GM12865 (cell line): Measurements from ENCODE around the gene NLRP2B.
"Not testable (repeated sequence)": the region's sequence is repeated elsewhere in the genome, so short reads cannot be mapped to it uniquely, and the experiment has no call there.

ENCODE experiments used
- DNase-seq: peaks from one replicate; pipeline ENCODE4 v3.0.0; 2010; ENCODE audit warnings: low read depth
- H3K4me3 ChIP-seq: 2 replicates; pipeline ENCODE4 v1.5.1; 2011; ENCODE audit warnings: mild to moderate bottlenecking, low read depth, low read length, control low read depth
- TF ChIP-seq, protein P1 (sequence below): IDR thresholded peaks from 2 replicates; pipeline ENCODE4 v1.5.1; 2011; ENCODE audit warnings: low read length, control low read depth, low read depth, inconsistent platforms; ENCODE audit not compliant: insufficient read depth; ENCODE audit errors: missing control alignments

The NLRP2B gene

DNA sequence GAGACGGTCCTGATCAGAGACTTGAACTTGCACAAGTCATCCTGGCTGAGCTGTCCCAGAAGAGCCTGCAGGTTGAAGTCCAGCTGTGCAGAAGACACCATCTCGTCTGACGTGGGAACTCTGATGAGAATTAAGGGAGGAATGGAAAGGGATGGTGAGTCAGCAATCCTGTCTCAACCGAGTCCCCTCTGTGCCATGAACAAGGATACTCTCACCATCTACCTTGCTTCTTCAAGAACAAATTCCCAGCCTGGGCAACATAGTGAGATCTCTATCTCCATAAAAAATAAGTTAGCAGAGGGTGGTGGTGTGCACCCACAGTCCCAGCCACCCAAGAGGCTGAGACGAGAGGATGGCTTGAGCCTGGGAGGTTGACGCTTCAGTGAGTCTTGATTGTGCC is at the start of gene NLRP2B:
NLRP2B (minus strand) TSS at position 101 of the 400 bp plus-strand sequence.
- DNase-seq: no peak
- TF ChIP-seq, protein P1, sequence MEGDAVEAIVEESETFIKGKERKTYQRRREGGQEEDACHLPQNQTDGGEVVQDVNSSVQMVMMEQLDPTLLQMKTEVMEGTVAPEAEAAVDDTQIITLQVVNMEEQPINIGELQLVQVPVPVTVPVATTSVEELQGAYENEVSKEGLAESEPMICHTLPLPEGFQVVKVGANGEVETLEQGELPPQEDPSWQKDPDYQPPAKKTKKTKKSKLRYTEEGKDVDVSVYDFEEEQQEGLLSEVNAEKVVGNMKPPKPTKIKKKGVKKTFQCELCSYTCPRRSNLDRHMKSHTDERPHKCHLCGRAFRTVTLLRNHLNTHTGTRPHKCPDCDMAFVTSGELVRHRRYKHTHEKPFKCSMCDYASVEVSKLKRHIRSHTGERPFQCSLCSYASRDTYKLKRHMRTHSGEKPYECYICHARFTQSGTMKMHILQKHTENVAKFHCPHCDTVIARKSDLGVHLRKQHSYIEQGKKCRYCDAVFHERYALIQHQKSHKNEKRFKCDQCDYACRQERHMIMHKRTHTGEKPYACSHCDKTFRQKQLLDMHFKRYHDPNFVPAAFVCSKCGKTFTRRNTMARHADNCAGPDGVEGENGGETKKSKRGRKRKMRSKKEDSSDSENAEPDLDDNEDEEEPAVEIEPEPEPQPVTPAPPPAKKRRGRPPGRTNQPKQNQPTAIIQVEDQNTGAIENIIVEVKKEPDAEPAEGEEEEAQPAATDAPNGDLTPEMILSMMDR: no peak
- no peak within 1 kb of the TSS for H3K4me3 ChIP-seq

DNA sequence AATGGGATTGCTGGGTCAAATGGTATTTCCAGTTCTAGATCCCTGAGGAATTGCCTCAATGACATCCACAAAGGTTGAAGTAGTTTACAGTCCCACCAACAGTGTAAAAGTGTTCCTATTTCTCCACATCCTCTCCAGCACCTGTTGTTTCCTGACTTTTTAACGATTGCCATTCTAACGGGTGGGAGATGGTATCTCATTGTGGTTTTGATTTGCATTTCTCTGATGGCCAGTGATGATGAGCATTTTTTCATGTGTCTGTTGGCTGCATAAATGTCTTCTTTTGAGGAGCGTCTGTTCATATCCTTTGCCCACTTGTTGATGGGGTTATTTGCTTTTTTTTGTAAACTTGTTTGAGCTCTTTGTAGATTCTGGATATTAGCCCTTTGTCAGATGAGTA is 45.9 kb upstream of the NLRP2B start:
- DNase-seq, H3K4me3 ChIP-seq: not testable (repeated sequence)

DNA sequence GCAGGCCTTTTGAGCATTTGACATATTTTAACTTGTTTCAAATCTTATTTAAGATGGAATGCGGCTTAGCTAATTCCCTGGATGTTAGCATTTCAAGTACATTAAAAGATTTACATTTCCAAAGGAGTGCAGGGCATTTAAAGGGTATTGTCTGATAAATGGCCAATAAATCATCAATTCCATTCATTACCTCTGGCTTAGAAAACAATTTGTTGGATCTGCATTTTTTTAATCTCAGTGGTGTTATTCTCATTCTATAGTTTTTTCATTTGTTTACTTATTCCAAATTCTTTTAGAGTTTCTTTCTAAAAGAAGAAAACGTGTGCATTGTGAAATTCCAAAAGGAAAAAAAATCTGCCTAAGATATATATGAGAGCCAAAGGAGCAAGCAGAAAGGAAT is 1.3 kb upstream of the NLRP2B start:
- DNase-seq: no peak
- TF ChIP-seq, protein P1: no peak
- H3K4me3 ChIP-seq: no peak overlapping the region

DNA sequence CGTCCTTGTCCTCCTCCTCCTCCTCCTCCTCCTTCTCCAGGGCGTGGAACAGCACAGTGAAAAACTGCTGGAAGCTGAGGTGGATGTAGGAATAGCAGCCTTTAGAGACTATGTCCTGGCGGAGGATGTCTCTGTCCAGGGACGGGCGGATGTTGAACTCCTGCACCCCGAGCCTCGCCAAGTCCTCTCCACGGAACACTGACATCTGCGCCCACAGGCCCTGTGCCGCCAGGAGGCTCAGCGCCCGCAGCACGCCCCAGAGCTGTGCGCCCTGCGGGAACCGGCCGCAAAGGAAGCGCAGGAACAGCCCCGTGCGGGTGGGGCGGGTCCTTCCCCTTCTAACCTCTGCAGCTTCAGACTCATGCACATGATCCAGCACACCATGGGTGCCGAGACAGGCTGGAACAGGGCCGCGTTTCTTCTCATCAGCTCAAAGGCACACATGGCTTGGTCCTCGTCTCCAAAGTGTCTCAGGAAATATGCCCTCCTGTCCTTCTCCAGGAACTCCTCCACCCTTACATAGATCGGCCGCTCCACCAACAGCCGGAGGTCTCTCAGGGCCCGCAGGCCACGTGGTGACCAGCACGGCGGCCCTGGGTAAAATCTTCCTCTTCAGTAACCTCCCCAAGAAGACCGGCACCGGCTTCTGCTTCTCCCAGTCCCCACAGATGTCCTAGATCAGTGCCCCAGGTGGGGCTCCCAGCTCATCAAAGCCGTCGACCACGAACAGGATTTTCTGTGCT is 1.2 kb downstream of the NLRP2B start:
- no peak overlapping the region for H3K4me3 ChIP-seq
- TF ChIP-seq, protein P1: no peak
- DNase-seq: no peak

DNA sequence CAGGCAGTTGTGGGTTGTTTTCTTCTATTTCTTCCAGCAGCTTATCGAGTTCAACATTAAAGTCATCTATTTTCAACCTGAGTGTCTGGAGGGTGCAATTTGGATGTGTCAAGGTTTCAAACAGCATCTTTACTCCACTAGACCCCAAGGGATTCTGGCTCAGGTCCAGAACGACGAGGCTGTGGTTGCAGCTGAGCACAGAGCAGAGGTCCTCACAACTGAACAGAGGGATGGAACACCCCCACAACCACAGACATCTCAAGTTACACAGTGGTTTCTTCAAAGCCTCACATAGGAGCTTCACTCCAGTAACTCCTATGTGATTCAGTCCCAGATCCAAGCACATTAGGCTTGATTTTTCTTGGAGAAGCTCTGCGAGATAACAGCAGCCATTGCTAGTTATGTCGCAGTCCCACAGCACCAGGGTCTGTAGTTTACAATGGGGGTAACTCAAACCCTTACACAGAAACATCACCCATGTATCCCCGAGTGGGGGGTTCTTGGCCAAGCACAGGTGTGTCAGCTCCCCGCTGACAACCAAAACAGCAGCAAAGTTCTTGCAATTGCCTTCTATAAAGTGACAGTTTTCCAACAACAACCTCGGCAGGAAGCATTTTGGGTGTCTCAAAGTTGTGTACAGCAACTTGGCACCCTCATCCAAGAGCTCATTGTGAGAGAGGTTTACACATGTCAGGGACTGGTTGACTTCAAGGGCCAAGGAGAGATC is 2.8 kb downstream of the NLRP2B start:
- no peak for DNase-seq
- TF ChIP-seq, protein P1: no peak
- H3K4me3 ChIP-seq: no peak overlapping the region

DNA sequence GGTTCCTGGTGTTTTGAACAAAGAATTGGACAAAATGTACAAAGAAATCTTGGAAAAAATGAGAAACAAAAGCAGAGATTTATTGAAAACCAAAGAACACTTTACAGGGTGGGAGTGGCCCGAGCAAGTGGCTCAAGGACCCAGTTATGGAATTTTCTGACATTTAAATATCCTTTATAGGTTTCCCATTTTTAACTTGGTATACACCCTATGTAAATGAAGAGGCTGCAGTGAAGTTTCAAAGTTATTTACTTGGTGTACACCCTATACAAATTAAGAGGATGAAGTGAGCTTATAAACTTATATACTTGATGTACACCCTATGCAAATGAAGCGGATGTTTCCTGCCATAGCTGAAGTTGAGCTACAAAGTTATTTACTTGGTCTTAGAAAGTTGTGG is 4.7 kb downstream of the NLRP2B start:
- no peak for DNase-seq
- TF ChIP-seq, protein P1: no peak
- H3K4me3 ChIP-seq: no peak overlapping the region

DNA sequence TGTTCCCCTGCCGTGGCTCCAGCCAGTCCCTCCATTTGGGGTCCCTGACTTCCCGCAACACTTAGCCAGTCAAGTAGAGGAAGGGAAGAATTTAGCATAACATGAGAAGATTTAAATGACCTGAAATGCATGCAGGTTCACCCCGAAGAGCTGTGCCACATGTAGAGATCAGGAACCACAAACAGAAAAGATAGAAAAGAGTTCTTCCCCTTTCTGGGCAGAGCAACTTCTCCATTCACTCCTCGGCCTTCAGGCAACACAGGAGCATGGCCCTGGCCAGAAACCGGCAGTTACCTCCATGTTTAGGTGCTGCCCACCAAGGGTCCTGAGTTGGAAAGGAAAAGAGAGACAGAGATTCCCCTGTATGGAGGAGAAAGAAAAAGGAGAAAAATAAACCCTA is 5.2 kb downstream of the NLRP2B start:
- no peak for DNase-seq
- no peak overlapping the region for H3K4me3 ChIP-seq
- TF ChIP-seq, protein P1: no peak
